ENCODE results near the gene TMEM178A.

The TMEM178A gene

DNA sequence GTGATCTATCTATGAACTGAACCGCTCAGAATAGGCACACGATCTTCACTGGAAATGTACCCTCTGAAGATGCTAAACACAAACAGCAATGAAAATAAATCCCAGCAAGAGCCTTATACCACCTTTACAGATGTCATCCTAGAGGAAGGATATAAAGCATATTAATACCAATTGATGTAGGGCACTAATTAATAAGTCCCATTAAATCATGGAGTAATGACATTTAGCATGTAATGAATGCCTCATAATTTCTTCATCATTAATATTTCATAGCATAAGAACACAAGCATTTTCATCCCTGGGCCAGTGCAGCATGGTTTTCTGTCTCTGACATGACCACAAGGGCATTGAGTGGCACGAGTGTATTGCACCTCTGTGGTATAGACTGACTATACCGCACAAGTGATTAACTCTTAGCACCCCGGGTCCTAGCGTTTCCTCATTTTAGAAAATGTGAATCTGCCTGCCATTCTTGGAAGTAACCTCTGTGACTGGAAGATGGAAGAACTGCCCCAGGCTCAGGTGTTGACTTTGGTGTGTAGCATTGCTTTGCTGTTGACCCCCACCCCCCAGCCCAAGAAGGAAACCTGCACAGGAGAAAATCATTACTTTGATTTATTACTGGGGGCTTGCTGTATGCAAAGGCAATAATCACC lies 1.4 kb upstream of the TMEM178A start:
- no peak for DNase-seq (ENCODE audit: extremely low read depth, insufficient read length)
- no peaks in the 10 kb centered on the region for H3K36me3 ChIP-seq (ENCODE audit: control insufficient read depth, insufficient read depth, low read length)
- H3K4me3 ChIP-seq (replicated peaks; ENCODE audit: low read depth, low read length), result no peak overlapping the region
- H3K27me3 ChIP-seq (replicated peaks; ENCODE audit: control insufficient read depth, insufficient read depth, low read length), result no peaks in the 10 kb centered on the region; the same call in 1 of the 2 replicates
- TF ChIP-seq, protein P1, sequence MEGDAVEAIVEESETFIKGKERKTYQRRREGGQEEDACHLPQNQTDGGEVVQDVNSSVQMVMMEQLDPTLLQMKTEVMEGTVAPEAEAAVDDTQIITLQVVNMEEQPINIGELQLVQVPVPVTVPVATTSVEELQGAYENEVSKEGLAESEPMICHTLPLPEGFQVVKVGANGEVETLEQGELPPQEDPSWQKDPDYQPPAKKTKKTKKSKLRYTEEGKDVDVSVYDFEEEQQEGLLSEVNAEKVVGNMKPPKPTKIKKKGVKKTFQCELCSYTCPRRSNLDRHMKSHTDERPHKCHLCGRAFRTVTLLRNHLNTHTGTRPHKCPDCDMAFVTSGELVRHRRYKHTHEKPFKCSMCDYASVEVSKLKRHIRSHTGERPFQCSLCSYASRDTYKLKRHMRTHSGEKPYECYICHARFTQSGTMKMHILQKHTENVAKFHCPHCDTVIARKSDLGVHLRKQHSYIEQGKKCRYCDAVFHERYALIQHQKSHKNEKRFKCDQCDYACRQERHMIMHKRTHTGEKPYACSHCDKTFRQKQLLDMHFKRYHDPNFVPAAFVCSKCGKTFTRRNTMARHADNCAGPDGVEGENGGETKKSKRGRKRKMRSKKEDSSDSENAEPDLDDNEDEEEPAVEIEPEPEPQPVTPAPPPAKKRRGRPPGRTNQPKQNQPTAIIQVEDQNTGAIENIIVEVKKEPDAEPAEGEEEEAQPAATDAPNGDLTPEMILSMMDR (IDR thresholded peaks at IDR 0.05; ENCODE audit: insufficient read depth, low read length, poor library complexity, severe bottlenecking), result no peak

- no peaks in the 10 kb centered on the region for H3K36me3 ChIP-seq (ENCODE audit: control insufficient read depth, insufficient read depth, low read length)
- TF ChIP-seq, protein P1 (IDR thresholded peaks at IDR 0.05; ENCODE audit: insufficient read depth, low read length, poor library complexity, severe bottlenecking), result no peak
- H3K27me3 ChIP-seq (replicated peaks; ENCODE audit: control insufficient read depth, insufficient read depth, low read length), result no peaks in the 10 kb centered on the region; the same call in none of the 2 replicates
- DNase-seq (ENCODE audit: extremely low read depth, insufficient read length), result no peak
- no peak overlapping the region for H3K4me3 ChIP-seq (replicated peaks; ENCODE audit: low read depth, low read length)
Measured at GRCh38 chr2:39664888-39665591, 677 bp upstream of the TMEM178A start.

- Histone ChIP-seq H3K4me3 (replicated peaks; ENCODE audit: low read depth, low read length) (no peak overlapping the region), H3K27me3 (replicated peaks; ENCODE audit: control insufficient read depth, insufficient read depth, low read length) (no peaks in the 10 kb centered on the region; the same call in none of the 2 replicates), H3K36me3 (ENCODE audit: control insufficient read depth, insufficient read depth, low read length) (no peaks in the 10 kb centered on the region)
- DNase-seq (ENCODE audit: extremely low read depth, insufficient read length), result no peak
- TF ChIP-seq, protein P1 (IDR thresholded peaks at IDR 0.05; ENCODE audit: insufficient read depth, low read length, poor library complexity, severe bottlenecking), result no peak
Measured at GRCh38 chr2:39666491-39667101, 879 bp downstream of the TMEM178A start.

GRCh38 chr2:39667104-39667885 lies 1.6 kb downstream of the TMEM178A start:
- no peak overlapping the region for H3K4me3 ChIP-seq (replicated peaks; ENCODE audit: low read depth, low read length)
- H3K36me3 ChIP-seq (ENCODE audit: control insufficient read depth, insufficient read depth, low read length), result no peaks in the 10 kb centered on the region
- TF ChIP-seq, protein P1 (IDR thresholded peaks at IDR 0.05; ENCODE audit: insufficient read depth, low read length, poor library complexity, severe bottlenecking), result no peak
- no peak for DNase-seq (ENCODE audit: extremely low read depth, insufficient read length)
- H3K27me3 ChIP-seq (replicated peaks; ENCODE audit: control insufficient read depth, insufficient read depth, low read length), result no peaks in the 10 kb centered on the region; the same call in none of the 2 replicates

DNA sequence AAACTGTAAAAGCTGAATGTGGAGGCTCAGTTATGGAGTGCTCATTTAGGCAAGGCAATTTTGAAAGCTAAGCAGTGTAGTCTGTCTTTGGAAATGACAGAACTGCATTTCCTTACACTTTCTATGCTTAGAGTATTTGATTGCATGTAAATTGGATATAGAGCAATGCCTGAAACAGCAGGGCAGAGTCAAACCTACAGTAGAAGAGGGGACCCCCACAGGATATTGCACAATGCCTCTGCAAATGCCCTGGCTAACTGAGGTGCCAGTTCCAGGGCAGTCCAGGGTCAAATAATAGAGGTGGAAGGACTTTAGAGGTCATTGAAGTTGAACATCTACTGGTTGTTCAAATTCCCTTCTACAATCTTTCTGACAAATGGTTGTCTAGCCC lies 2.2 kb downstream of the TMEM178A start:
- no peaks in the 10 kb centered on the region for H3K36me3 ChIP-seq (ENCODE audit: control insufficient read depth, insufficient read depth, low read length)
- TF ChIP-seq, protein P1 (IDR thresholded peaks at IDR 0.05; ENCODE audit: insufficient read depth, low read length, poor library complexity, severe bottlenecking), result no peak
- no peaks in the 10 kb centered on the region; the same call in none of the 2 replicates for H3K27me3 ChIP-seq (replicated peaks; ENCODE audit: control insufficient read depth, insufficient read depth, low read length)
- DNase-seq (ENCODE audit: extremely low read depth, insufficient read length), result no peak
- no peak overlapping the region for H3K4me3 ChIP-seq (replicated peaks; ENCODE audit: low read depth, low read length)
